ENCODE measurements around the gene RXRA.

- TF ChIP-seq CTCF (IDR thresholded peaks at IDR 0.05) (no peak), POLR2A (IDR thresholded peaks at IDR 0.05) (no peak)
Observed at GRCh38 chr9:134383148-134383547, 56.9 kb downstream of the RXRA start.
